NT2/D1 (cell line): ENCODE measurements around the gene LARP4B.

Experiments used
- DNase-seq: peaks from one replicate; pipeline ENCODE4 v3.0.0-alpha.2; 2011; ENCODE audit warnings: low read depth, low spot score
- H3K27me3 ChIP-seq: 2 replicates; pipeline ENCODE4 v1.6.0; 2011; ENCODE audit warnings: mild to moderate bottlenecking; ENCODE audit not compliant: insufficient read length, insufficient read depth
- H3K36me3 ChIP-seq: 2 replicates; pipeline ENCODE4 v1.6.1; 2011; ENCODE audit warnings: mild to moderate bottlenecking, low read length, mixed read lengths; ENCODE audit not compliant: insufficient read depth, insufficient read length
- H3K4me1 ChIP-seq: 2 replicates; pipeline ENCODE4 v1.5.1; 2011; ENCODE audit not compliant: insufficient read depth, insufficient read length
- H3K4me3 ChIP-seq: 2 replicates; pipeline ENCODE4 v1.5.1; 2011; ENCODE audit warnings: low read depth; ENCODE audit not compliant: insufficient read length
- H3K9ac ChIP-seq: 2 replicates; pipeline ENCODE4 v1.6.0; 2011; ENCODE audit warnings: low read depth; ENCODE audit not compliant: insufficient read length
- H3K9me3 ChIP-seq: 2 replicates; pipeline ENCODE4 v1.5.1; 2011; ENCODE audit warnings: mild to moderate bottlenecking, low read length; ENCODE audit not compliant: insufficient read depth
- SUZ12 ChIP-seq: IDR thresholded peaks from 2 replicates; pipeline ENCODE4 v1.6.1; 2011; ENCODE audit not compliant: insufficient read length, insufficient read depth; ENCODE audit errors: extremely low read depth
- YY1 ChIP-seq: IDR thresholded peaks from 2 replicates; pipeline ENCODE4 v1.6.1; 2011; ENCODE audit not compliant: insufficient read length, insufficient read depth
- ZNF274 ChIP-seq: IDR thresholded peaks from 2 replicates; pipeline ENCODE4 v1.6.1; 2011; ENCODE audit warnings: mild to moderate bottlenecking, low read depth, low read length

The LARP4B gene

GRCh38 chr10:921471-922414, 9.8 kb downstream of the LARP4B start:
- Histone ChIP-seq H3K9me3 (no peaks in the 10 kb centered on the region; the same call in 1 of the 2 replicates), H3K36me3 (peaks cover 39% of the 10 kb centered on the region), H3K4me1 (peaks cover 4% of the 10 kb centered on the region), H3K4me3 (no peak overlapping the region), H3K27me3 (no peaks in the 10 kb centered on the region), H3K9ac (no peak overlapping the region)
- no peak for DNase-seq
- TF ChIP-seq ZNF274 (no peak), YY1 (no peak), SUZ12 (no peak)

- no peak for DNase-seq
- Histone ChIP-seq H3K4me1 (peaks cover 4% of the 10 kb centered on the region), H3K4me3 (no peak overlapping the region), H3K9ac (no peak overlapping the region), H3K36me3 (peaks cover 34% of the 10 kb centered on the region), H3K9me3 (no peaks in the 10 kb centered on the region; the same call in 1 of the 2 replicates), H3K27me3 (no peaks in the 10 kb centered on the region)
- TF ChIP-seq ZNF274 (no peak), YY1 (no peak), SUZ12 (no peak)
Observed at GRCh38 chr10:920450-920849, 11.1 kb downstream of the LARP4B start.

DNA sequence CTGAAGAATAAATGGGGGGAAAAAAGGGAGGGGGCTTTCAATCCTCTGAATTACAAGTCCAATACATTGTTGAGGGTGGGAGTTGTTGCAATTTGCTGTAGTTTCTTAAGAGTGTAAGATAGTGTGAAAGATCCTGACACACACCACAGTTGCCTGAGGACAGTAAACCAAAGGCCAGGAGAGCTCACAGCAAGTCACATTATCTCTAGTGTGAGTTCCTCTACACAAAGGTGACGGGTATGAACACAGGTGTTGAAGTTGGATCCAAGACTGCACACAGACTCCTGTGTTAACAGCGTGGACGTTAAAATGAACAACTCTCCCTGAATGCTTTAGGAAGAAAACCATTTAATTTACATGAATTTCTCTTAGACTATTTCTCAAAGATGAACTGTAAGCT, 12.0 kb downstream of the LARP4B start:
- Histone ChIP-seq H3K36me3 (peaks cover 27% of the 10 kb centered on the region), H3K27me3 (no peaks in the 10 kb centered on the region), H3K9me3 (no peaks in the 10 kb centered on the region; the same call in 1 of the 2 replicates), H3K9ac (no peak overlapping the region), H3K4me3 (no peak overlapping the region), H3K4me1 (peaks cover 4% of the 10 kb centered on the region)
- TF ChIP-seq SUZ12 (no peak), ZNF274 (no peak), YY1 (no peak)
- DNase-seq: no peak

GRCh38 chr10:917999-918398, 13.5 kb downstream of the LARP4B start:
- no peaks in the 10 kb centered on the region; the same call in 1 of the 2 replicates for H3K9me3 ChIP-seq
- peaks cover 21% of the 10 kb centered on the region for H3K36me3 ChIP-seq
- H3K4me3 ChIP-seq: no peak overlapping the region
- no peak overlapping the region for H3K9ac ChIP-seq
- TF ChIP-seq SUZ12 (no peak), ZNF274 (no peak), YY1 (no peak)
- H3K27me3 ChIP-seq: no peaks in the 10 kb centered on the region
- DNase-seq: no peak
- peaks cover 4% of the 10 kb centered on the region for H3K4me1 ChIP-seq

- no peak overlapping the region for H3K9ac ChIP-seq
- no peaks in the 10 kb centered on the region; the same call in 1 of the 2 replicates for H3K9me3 ChIP-seq
- DNase-seq: no peak
- no peaks in the 10 kb centered on the region for H3K27me3 ChIP-seq
- no peak overlapping the region for H3K4me3 ChIP-seq
- H3K4me1 ChIP-seq: peaks cover 4% of the 10 kb centered on the region
- TF ChIP-seq SUZ12: no peak
- no peak for TF ChIP-seq ZNF274
- TF ChIP-seq YY1: no peak
- H3K36me3 ChIP-seq: peaks cover 21% of the 10 kb centered on the region
Observed at GRCh38 chr10:917416-917720, 14.1 kb downstream of the LARP4B start.

DNA sequence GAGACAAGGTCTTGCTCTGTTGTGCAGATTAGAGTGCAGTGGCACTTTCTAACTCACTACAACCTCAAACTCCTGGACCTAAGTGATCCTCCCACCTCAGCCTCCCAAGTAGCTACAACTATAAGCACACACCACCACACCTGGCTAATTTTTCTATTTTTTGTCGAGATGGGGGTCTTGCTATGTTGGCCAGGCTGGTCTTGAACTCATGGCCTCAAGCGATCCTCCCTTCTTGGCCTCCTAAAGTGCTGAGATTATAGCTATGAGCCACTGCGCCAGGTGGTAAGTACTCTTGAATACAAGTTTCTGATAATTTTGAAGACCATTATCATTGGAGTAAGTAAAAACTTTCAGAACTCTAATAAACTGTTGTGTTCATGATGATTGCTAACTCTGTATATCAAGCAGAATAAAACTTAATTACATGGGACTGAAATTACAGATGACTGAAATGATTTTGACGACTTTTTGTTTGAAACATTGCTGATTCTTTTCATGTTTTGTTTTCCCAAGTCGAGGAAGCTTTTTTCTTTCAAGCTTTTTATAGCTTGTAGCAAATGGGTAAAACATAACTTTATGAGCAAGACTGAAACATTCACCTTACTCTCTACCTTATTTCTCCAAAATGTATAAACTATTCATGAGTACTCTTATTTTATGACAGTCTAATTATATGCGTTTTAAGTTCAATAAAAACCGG, 14.6 kb downstream of the LARP4B start:
- Histone ChIP-seq H3K36me3 (peaks cover 17% of the 10 kb centered on the region), H3K27me3 (no peaks in the 10 kb centered on the region), H3K9me3 (no peaks in the 10 kb centered on the region; the same call in 1 of the 2 replicates), H3K4me1 (peaks cover under 1% of the 10 kb centered on the region), H3K4me3 (no peak overlapping the region), H3K9ac (no peak overlapping the region)
- DNase-seq: no peak
- TF ChIP-seq SUZ12: no peak
- no peak for TF ChIP-seq YY1
- no peak for TF ChIP-seq ZNF274

- TF ChIP-seq SUZ12 (no peak), YY1 (no peak), ZNF274 (no peak)
- Histone ChIP-seq H3K4me3 (no peak overlapping the region), H3K4me1 (peaks cover 4% of the 10 kb centered on the region), H3K27me3 (no peaks in the 10 kb centered on the region), H3K9me3 (no peaks in the 10 kb centered on the region), H3K36me3 (peaks cover 29% of the 10 kb centered on the region), H3K9ac (no peak overlapping the region)
- DNase-seq: peak; percentile 27
Observed at GRCh38 chr10:909831-910230, 21.7 kb downstream of the LARP4B start.
